NCI-H1092 treated with DMSO at 0.1 percent for 48 hours (cell line): ENCODE measurements around the gene EVX2.

ENCODE experiments used
- DNase-seq: peaks from one replicate; lab custom pipeline; 2025; lab: John Stamatoyannopoulos, UW

The EVX2 gene

DNA sequence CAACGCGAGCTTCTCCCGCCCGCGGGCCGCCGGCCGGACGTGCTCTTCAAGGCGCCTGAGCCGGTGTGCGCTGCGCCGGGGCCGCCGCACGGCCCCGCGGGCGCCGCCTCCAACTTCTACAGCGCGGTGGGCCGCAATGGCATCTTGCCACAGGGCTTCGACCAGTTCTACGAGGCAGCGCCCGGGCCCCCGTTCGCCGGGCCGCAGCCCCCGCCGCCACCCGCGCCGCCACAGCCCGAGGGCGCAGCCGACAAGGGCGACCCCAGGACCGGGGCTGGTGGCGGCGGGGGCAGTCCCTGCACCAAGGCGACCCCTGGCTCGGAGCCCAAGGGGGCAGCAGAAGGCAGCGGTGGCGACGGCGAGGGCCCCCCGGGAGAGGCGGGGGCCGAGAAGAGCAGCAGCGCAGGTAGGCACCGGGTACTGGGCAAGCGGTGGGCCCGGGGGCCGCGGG, 24.0 kb upstream of the EVX2 start:
- DNase-seq: no peak

DNA sequence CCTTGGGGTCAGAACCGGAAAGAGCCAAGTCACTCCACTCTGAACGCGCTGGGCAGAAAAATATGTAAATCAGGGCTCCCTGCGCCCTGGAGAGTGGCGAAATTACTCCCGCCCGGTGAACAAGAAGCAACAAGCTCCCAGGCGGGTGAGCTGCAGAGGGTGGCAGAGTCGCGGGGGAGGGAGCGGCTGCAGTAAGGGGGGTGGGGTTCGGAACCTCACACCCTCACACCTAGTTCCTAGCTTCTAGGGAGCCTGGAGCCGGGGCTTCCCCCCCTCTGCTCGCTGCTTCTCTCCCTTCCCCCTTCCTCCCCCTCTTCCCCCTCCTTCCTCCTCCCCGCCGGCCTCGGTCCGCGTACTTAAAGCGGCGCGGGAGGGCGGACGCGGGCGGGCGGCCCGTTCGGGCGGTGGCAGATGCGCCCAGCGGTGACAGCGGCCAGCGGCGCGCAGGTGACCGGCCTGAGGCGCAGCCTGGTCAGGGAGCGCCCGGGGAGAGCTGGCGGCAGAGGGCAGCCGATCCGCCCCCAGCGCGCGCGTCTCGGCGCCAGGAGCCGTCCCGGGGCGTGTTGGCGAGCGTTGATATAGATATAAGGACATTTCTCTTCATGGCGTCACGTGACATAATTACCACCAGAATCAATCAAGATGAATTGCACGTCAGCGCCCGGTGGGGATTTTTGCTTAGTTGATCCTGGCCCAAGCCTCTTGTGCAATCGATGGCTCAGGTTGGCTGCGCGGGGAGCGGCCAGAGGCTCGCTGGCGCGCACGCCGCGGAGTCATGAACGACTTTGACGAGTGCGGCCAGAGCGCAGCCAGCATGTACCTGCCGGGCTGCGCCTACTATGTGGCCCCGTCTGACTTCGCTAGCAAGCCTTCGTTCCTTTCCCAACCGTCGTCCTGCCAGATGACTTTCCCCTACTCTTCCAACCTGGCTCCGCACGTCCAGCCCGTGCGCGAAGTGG, 23.1 kb upstream of the EVX2 start, which contains the start of gene HOXD11:
TSS of gene HOXD11 (plus strand) at position 700 of the 959 bp plus-strand sequence. CDS start at position 776, 76 bp downstream.
- no peak for DNase-seq

DNA sequence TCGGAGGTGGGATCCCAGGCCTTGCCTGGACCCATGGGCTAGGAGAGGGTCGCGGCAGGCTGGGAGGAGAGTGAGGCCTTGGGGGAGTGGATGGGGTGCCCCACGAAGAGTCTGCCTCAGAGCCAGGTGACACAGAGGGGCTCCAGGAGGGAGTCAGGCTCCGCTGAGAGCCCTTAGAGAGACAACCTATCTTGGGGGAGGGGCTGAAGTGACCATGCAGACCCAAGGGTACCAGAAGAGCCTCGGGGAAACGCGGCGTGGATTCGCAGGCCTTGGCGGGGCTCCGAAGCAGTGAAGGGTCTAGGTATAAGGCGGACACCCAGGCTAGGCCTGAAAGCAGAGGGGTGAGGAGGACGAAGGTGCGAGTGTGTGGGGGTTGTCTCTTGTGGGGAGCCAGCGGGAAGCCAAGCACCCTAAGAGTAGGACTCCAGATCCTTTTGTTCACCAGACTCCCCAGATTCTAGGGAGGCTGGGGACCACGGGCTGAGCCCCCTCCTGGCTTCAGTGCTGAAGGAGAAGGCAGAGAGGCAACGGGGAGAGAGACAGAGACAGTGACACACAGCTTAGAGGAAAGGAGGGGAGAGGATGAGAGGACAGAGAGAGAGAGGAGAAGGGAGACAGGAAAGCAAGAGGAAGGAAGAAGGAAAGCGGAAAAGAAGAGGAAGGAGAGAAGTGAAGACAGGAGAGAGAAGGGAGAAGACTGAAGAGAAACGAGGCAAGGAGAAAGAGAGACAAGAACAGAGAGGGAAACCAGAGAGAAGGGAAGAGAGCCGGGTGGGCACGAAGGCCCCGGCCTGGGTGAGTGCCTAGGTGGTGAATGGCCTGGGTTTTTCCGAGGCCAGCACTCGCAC, 22.2 kb upstream of the EVX2 start:
- DNase-seq: no peak

DNA sequence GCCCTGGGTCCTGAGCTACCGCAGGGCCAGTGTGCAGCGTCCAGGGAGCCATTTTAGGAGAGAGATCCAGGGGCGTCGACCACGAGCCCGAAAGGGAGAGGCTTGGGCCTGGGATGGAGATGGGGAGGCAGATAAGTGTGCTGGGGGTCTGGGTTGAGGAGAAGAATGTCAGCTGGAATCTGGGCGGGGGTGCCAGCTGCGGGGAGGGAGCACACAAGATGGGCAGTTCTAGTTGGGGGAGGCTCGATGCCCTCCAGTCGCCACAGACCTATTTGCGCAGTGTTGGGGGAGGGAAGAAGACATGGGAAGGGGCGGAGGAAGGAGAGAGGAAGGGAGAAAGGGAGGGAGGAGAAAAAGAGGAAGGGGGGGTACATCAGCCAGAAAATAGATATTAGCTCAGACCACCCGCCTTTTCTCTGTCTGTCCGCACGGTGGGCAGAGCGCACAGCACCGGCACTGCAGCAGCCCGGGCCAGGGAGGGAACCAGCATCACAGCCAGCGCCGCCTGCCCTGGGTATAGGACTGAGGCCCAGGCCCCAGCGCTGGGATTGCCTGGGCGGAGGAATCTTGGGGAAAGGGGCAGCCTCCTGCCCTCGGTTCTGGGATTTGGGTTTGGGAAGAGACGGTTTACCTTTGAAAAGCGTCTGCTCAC, 21.4 kb upstream of the EVX2 start:
- no peak for DNase-seq

DNA sequence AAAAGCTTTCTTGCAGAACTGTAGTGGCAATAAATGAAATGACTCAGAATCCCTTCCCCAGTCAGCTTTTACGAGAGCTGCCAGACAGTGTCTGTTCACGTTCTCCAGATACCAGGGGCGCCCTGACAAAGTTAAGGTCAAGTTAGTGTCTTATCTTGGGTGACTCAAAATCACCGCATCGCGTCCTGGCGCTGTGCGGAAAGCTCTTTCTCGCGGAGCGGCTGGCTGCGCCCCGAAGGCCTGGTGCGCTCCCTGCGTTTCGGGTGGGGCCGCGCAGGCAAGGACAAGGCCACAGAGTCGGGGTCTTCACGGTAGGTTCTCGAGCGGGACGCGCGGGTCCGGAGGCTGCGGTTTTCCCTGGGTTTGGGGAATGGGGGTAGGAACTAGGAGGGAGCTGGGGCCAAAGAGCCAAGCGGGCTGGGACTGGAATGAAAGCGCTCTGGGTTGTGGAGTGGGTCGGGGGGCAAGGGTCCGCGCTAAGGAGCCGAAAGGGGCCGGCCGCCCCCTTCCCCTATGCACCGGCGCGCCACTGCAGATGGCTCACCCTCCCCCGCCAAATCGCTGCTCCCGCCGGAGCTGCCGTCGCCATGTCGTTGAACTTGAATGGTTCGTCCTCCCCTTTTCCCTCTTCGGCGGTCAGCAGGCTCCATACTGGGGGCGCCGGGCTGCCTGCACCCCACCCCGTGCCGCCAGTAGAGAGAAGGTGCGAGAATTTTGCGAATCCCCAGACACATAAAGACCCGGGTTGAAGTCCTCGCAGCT, 20.7 kb upstream of the EVX2 start:
- DNase-seq: no peak

DNA sequence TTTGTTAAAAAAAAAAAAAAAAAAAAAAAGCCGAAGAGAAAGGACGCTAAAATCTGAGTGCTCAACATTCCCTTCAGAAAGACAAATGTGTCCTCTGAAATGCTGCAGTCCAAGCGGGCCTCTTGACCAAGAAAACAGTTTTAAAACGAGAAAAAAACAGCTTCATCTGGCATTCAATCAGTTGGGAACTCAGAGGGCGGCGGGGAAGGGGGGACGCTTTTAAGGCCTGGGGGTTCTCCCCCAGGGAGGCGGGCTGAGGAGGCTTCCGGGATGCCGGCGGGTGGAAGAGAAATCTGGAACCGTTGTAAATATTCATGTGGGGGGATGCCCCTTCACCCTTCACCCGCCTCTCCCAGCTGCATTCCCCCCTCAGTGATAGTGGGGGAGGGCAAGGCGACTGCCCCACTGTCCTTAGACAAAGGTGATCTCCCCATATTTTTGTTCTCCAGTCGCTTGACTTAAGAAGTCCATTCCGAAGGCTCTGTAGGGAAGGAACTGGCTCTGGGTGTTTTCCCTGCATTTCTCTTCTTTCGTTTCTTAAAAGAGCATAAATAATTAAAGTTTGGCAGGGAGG, 20.1 kb upstream of the EVX2 start:
- no peak for DNase-seq

DNA sequence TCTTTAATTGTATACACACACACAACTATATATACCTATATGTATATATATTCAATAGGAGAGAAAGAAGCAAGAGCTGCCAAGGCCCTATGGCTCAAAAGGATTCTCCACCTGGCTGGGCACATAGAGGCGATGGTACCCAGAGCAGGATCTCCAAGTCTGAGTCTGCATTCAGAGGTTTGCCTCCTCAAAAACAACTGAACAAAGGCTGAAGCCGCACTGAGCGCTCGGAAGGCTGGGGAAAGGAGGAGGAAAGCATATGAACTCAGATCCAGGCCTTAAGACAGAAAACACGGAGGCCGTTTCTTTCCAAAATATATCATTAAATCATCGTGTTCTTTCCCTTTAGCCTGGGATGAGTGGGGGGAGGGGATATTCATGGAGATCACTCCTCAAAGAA, 19.4 kb upstream of the EVX2 start:
- DNase-seq: no peak

DNA sequence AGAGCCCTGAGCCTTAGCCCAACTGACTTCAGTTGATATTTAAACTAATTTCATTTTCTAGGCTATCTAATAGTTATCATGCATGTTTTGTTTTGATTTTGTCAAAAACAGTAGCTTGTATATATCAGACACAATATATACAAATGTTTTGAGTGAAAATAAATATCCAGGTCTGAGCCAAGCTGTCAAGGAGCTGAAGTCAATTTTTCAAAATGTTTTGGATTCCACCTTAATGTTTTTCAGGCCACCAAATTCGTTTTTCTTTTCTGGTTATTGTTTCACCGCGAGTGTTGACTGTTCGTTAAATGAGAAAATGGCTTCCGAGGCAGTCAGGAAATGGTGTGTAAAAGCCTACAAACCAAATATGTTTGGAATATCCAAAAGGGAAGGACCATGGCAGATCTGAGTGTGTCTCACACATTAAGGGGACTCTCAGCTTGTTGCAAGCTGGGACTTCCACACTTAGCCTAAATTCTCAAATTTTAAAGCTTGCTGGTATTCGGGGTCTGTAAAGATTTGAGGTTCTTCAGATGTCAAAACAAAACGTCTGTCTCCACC, 18.6 kb upstream of the EVX2 start:
- no peak for DNase-seq

DNA sequence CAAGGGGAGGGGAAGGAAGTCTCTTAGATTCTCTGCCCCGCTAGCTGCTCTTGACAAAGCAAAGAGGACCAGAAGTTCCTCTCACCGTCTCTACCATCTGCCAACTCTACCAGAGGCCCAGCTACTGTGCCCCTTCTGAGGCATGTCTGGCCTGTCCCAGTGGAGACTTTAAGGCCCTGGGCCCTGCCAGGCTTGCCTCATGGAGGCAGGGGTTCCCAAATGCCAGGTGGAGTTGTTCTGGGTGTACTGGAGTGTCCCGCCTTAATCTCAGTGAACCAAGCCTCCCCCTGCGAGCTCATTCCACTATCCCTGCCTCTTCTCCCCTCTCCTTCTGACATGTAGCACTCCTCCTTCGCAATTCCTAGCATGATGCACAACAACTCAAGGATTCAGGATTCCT, 18.1 kb upstream of the EVX2 start:
- no peak for DNase-seq

DNA sequence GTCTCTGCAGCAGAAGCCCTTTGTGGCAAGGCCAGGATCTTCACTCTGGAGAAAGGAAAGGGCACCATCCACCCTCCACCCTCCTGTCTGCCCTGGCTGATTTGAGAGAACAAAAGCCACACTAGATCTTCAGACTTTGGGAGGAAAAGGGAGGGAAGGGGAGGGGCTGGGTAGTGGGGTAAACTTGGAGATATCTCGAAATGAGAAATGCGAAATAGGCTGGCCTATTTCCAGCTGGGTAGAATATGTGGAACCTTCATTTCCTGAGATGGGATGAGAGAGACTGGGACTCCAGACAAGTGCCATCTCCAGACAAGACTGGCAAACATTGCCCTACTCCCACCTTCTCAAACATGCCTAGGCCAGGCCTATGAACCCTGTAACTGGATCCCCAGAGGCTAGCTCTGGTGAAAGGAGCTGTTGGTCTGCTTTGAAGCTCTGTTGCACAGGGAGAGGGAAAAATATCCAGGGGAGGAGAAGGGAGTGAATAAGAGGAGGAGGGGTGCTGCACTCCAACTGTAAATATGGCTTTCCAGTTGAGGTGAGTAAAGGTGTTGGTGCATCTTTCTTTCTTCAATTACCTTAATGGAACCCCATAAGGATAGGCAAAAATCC, 17.6 kb upstream of the EVX2 start:
- no peak for DNase-seq

DNA sequence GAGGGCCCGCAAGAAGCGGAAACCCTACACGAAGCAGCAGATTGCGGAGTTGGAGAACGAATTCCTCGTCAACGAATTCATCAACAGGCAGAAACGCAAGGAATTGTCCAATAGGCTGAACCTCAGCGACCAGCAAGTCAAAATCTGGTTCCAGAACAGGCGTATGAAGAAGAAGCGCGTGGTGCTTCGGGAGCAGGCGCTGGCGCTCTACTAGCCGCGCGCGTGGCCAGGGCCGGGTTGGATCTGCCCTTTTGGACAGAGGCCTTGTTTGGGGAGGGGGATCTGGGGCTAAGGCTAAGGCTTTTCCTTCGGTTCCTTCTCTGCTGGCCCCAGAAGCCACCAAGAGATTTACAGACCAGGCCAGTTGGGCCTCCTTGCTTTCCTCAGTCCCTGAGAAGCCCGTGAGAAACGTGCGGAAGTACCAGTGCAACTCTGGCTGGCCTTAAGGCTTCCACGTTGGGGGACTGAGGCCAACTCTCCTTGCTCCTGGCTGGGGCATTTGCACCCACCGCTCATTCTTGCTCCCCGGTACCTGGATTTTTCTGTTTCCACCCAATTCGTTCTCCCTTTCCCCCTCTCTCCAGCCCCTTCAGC, 16.9 kb upstream of the EVX2 start:
- DNase-seq: no peak

DNA sequence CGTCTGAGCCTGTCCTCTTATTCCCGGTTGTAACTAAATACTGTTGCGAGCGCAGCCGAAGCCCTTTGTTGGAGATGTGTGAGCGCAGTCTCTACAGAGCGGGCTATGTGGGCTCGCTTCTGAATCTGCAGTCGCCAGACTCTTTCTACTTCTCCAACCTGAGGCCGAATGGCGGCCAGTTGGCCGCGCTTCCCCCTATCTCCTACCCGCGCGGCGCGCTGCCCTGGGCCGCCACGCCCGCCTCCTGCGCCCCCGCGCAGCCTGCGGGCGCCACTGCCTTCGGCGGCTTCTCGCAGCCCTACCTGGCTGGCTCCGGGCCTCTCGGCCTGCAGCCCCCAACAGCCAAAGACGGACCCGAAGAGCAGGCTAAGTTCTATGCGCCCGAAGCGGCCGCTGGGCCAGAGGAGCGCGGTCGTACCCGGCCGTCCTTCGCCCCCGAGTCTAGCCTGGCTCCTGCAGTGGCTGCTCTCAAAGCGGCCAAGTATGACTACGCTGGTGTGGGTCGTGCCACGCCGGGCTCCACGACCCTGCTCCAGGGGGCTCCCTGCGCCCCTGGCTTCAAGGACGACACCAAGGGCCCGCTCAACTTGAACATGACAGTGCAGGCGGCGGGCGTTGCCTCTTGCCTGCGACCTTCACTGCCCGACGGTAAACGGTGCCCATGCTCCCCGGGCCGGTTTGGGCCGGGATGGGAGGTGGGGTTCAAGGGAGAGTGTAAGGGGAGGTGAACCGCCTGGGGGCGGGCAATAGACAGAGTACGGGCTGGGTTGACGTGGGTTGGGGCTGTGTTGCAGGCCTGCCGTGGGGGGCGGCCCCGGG, 16.2 kb upstream of the EVX2 start, which contains the start of gene HOXD12:
TSS of gene HOXD12 (plus strand) at position 68 of the 819 bp plus-strand sequence. CDS start at position 75, 7 bp downstream.
- DNase-seq: no peak

DNA sequence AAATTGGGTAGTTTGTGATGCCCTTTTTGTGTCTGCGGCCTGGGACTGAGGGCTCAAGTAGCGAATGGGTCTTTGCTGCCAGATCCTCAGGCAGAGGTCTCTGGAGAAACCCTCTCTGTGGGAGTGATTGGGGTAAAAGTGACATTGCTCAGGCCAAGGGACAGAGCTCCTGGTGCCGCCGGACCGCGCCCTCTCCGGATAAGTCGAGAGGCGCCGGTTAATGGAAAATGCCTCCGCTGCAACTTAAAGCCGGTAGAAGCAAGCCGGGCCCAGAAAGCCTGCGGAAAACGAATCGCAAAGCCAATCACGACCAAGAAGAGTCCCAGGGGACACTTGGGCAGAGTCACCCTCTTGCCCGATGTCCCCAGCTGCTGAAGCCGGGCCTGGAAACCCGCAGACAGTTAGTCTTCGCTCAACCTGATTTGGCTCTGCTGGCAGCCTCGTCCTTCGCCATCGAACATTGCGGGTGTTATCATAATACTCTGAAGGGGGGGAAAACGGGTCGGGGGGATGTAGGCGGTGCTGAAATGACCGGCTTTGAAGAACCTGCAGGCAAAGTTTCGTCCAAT, 15.5 kb upstream of the EVX2 start:
- no peak for DNase-seq

DNA sequence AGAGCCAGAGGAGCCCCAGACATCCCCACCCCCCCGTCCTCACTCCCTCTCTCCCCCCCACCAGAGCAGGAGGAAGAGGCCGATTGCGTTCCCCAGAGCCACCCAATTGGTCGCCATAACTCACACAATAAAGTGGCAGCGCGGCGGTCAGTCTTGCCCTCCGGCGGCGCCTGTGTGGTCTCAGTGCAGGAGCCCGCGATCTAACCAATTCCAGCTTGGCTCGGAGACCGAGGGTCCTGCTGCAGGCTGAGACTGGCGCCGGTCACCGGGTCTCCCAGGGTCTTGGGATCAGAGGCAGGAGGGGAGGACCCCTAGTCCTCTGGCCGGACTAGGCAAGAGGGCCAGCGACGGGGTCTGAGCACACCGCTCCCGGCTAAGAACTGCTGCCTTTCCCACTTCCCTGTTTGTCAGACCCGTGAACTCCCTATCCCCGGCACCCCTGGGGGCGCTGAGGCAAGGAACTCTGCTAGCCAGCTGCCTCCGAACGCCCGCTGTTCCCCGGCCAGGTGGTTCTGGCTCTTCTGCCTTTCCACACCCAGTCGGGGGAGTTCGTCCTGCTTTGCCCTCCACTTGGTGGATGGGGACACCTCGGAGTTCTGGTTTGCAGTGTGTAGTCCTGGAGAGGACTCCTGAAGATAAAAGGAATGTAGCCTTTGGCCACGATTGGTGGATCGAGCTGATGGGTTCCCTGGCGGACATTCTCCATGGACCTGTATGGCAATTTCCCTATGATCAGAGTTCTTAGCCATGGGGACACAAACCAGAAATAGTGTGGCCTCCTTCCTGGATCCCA, 14.8 kb upstream of the EVX2 start:
- DNase-seq: no peak

DNA sequence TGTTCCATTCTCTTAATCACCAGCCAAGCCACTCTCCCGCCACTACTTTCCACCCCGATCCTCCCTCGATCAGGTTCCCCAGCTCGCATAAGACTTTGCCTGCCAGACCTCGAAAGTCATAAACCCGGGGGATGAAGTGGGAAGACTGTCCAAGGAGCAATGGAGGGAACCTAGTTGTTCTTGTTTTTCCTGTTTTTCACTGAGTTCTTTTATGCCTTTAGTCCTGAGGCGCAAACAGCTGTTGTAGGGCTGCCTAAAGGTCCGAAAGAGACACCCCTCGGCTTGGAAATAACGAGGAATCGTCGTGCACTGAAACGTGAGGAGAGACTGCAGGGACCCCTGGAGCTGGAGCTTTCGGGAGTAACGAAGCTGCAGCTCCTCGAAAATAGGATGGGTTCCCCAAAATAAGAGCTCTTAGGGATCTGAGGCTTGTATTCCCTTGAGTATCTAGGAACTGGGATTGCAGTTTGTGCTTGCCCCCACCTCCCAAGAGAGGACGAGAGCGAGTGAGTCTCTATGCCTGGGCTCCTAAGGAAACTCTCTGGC, 14.1 kb upstream of the EVX2 start:
- no peak for DNase-seq

DNA sequence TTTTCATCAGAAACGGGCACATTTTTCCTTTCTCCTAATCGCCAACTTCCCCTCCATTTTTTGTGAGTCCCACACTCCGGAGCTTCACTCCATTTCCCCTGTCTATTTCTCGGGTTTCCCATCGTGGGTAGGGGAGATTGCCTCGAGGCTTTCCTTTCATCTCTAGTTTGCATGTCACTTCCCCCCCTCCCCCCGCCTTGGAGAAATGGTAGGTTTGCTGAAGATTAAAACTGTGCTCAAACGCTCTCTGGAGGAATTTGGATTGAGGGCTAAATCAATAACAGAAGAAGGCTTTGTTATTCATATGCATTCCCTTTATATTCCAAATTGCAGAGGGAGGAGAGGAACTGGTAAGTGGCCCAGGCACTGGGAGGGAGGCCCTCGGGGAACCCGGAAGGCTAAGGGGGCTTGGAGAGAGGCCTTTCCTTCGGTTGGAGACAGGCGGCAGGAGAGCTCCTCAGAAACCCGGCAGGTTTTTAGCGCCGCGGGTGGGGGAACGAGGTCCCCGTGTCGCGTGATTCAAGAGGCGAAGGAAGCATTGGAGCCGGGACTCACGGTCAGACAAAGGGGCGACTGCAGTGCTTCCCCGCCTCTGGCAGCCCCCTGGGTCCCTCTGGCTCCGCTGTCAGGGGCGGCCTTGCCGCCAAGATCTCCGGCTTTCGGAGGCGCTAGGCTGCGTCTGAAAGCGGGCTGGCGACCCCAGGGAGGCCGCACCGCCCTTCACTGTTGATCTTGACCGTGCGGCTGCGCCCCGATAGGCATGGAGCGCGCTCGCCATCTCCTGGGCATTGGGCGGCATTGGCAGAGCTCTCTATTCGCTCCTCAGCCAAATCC, 13.4 kb upstream of the EVX2 start:
- no peak for DNase-seq
